GM19328 (cell line): Measurements from ENCODE around the gene ATXN1.

Experiments
- ATAC-seq: cut with Tn5 transposase; IDR thresholded peaks from one replicate; pipeline ENCODE4 v1.9.1; 2021; ENCODE audit warnings: mild to moderate bottlenecking, moderate library complexity; ENCODE audit not compliant: unreplicated experiment

Gene ATXN1

DNA sequence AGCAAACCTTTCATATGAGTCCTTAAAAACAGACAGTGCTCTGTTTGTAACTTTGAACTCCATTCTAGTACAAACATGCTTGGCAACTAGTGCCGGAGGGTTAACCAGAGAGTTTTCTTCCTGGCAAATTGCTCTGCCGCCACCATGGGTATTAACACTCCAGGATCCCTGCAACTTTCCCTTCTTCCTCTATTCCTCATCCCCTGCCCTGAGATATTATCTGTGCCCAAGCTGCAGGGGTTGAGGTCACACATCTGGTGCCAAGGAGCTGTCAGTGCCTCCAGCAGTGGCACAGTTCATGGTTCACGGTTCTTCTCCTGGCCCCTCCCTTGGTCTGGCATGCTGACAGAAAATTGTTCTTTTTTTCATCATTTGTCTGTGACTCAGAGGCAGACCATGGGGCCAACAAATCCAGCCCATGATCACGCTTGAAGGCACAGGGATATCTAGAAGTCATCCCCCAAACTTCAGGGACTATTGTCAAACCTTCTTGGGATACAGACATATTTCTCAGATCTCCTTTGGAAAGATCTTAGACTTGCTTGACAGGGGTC, 77.5 kb downstream of the ATXN1 start:
- no peak for ATAC-seq

DNA sequence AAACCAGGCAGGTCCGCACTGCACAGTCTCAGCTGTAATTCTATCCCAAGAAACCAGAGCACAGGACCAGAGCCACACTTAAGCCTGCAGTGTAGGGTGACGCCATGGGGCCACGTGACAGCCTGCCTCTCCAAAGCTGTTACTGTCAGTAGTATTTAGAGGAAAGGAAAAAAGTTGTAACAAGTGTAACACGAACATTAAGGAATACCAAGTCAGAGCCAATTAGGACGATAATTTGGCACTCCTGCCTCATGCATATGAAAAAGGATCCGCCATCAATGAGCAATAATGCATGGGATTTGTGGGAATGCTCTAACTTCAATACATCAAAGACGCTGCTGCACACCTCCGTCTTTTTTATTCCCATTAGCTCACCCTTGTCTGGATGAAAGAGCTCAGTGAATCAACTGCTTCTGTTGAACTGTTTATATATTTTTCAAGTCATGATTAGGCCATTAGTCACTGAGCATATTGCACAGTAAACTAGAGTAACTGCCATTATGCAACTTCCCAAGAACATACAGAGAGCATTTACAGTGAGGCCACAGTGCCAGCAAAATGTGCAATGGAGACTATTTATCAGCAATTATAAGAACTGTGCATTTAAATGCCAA, 79.9 kb downstream of the ATXN1 start:
- ATAC-seq = no peak

DNA sequence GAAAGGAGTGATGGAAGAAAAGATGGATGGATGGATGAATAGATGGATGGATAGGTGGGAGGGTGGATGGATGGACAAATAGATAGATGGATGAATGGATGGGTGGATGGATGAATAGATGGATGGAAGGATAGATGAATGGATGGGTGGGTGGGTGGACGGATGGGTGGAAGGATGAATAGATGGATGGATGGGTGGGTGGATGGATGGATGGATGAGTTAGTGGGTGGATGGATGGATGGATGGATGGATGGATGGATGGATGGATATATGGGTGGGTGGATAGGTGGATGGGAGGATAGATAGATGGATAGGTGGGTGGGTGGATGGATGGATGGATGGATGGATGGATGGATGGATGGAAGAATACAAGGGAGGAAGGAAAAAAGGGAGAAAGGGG, 82.2 kb downstream of the ATXN1 start:
- ATAC-seq = no peak

GRCh38 chr6:16677458-16677857, 83.8 kb downstream of the ATXN1 start:
- ATAC-seq = no peak

GRCh38 chr6:16676978-16677377, 84.3 kb downstream of the ATXN1 start:
- no peak for ATAC-seq

GRCh38 chr6:16676376-16676775, 84.9 kb downstream of the ATXN1 start:
- no peak for ATAC-seq

- ATAC-seq = no peak
These were observed 86.4 kb downstream of the ATXN1 start for GRCh38 chr6:16674801-16675392.

GRCh38 chr6:16673011-16673797, 88.1 kb downstream of the ATXN1 start:
- no peak for ATAC-seq

GRCh38 chr6:16671302-16672289, 89.7 kb downstream of the ATXN1 start:
- no peak for ATAC-seq

GRCh38 chr6:16670617-16671051, 90.6 kb downstream of the ATXN1 start:
- peak; percentile 43 for ATAC-seq

GRCh38 chr6:16670183-16670582, 91.1 kb downstream of the ATXN1 start:
- peak; percentile 42 for ATAC-seq

DNA sequence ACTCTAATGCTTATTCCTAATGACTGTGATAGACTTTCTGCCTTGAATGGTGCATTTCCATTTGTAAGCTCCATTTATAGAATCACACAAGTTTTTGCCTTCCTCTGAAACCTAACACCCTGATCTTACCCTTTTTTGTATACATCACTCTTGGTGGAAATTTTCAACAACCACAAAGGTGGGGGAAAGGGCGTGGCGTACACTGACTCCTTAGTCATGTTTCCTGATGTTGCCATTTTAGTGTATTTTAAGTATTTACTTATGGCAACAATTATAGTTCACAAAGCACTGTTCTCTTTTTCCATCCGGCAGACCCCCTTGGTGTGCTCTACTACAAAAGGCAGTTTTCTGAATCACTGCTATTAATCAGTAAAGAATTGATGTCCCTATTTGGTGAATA, 92.0 kb downstream of the ATXN1 start:
- ATAC-seq = no peak

DNA sequence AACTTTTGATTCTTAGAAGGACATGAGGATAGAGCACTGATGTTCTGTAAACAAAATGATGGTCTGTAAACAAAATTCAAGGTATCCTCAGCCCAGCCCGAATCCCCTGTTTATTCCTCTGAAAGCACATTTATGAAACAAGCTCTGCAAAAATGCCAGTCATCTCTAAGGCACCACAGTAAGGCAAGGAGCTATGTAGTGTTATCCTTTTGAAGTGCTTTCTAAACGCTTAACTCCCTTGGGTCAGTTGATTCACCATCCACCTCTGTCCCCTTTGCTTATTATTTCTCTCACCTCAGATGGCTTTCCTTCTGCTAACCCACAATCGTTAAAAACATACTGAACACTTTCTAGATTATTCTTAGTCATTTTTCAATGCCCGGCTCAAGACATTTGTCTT, 93.8 kb downstream of the ATXN1 start:
- ATAC-seq = no peak

DNA sequence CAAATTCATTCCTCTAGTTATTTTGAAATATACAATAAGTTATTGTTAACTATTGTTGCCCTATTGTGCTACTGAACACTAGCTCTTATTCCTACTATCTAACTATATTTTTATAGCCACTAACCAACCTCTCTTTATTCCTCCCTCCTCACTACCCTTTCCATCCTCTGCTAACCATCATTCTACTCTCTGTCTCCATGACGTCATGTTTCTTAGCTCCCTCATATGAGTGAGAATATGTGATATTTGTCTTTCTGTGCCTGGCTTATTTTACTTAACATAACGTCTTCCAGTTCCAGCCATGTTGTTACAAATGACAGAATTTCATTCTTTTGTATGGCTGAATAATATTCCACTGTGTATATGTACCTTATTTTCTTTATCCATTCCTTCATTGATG, 95.3 kb downstream of the ATXN1 start:
- no peak for ATAC-seq

DNA sequence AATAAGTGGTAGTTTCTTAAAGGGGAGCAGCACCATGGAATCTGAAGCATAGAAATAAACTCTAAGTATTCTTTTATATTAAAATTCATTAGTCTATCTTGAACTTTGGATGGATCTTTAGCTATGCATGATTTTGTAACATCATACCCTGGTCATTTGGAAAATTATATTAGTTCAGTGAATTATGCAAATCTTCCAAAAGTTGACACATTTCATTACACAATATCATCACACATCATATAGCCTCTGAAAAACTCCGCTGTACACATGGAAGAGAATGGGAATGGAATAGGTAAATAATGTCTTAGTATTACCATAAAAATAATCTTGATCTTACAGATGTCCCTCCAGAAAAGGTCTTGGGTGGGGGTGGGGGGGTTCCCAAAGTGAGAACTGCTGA, 96.1 kb downstream of the ATXN1 start:
- ATAC-seq = no peak

- ATAC-seq = no peak
These were observed 97.4 kb downstream of the ATXN1 start for GRCh38 chr6:16663901-16664300.

GRCh38 chr6:16660157-16660497, 101.1 kb downstream of the ATXN1 start:
- ATAC-seq = no peak

DNA sequence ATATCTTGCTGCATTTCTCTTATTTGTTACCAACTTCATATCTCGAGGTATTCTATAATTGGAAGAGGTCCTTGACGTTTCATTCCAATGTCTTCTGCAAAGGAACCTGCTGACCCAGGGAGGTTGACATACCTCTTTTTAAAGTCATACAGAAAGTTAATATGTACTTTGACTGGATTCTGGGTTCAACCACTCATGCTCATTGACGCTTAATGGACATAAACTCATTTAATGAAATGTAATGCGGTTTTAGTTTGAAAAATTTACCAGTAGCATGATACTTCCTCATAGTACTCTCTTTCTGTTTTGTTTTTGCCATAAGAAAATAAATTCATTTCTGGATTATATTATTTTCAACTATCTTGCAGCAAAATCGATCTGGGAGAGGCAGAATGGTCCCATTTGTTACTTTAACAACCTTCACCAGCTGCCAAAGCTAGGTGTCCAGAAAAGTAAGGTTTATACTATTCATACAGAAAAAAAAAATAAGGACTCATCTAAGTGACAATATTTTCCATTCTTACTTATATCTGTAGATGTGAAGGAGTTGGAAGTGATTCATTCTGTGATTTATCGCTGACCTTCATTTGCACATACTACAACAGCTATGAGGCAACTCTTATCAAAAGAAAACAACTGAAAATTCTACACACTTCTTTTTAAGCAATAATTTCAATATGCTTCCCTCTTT, 101.6 kb downstream of the ATXN1 start:
- ATAC-seq = no peak

- ATAC-seq = no peak
These were observed 102.8 kb downstream of the ATXN1 start for GRCh38 chr6:16658348-16659034.

GRCh38 chr6:16657768-16658167, 103.5 kb downstream of the ATXN1 start:
- ATAC-seq = no peak
